Measurements from ENCODE around the gene ZNF69.
"Not testable (repeated sequence)": the region's sequence is repeated elsewhere in the genome, so short reads cannot be mapped to it uniquely, and the experiment has no call there.

ZNF69 gene

DNA sequence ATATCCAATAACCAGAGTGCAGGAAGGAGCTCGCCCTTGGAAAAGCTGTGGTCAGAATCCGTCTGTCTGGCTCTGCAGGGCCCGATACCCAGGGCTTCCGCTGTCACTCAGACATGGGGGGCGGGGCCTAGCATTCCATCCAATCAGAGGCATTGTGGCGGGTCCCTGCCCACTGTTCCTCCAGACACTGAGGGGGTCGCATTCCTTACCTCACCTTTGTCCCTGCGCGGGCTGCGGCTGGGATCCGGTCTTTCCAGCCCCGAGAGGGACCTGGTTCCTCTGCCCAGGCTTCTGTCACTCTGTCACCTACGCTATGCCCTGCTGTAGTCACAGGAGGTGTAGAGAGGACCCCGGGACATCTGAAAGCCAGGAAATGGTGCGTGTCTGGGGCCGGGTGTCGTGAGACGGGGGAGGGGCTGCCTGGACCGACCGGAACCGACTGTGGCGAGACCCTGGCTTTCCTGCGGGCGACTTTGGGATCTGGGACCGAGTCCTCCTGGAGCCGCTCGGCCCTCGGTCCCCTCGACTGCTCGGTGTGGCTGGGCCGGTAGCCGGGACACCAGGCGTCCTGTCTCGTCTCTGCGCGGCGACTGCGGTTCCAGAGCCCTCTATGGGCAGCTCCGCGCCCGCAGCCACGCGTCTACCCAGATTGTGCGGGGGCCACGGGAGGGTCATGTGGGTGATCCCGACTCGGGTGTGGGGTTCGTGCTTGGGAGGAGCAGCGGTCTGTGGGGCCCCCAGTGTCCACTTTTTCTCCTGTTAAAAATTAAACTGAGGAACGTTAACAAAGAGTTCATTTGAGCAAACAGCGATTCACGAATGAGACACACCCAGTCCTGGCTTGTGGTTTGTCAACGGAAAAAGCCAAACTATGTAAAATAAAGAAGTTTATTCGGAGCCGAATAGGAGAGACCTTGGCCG, at the start of gene ZNF69:
ZNF69 (plus strand) TSS at position 172 of the 921 bp plus-strand sequence; CDS start at position 314, 142 bp downstream.
- no peak for DNase-seq (ENCODE audit: low read depth, low spot score)

GRCh38 chr19:11843722-11844121, 43.9 kb upstream of the ZNF69 start:
- DNase-seq (ENCODE audit: low read depth, low spot score) = no peak

DNA sequence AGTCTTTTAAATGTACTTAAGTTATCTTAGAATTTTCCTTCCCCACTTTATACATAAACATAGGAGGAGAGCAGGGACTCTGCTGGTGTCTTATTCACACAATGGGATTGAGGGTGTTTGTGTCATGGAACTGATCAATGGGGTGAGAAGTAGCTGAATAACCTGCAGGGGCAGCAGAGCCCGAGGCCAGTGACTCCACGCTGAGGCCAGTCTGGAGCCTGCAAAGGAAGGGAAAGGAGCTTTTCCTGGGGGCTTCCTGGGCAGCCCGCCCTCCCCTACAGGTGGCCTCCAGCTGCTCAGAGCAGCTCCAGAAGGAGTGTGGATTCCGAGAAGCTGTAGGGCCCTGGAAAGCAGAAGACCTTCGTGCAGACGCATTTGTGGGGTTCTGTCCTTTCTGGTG, 40.0 kb upstream of the ZNF69 start:
- DNase-seq (ENCODE audit: low read depth, low spot score) = not testable (repeated sequence)

GRCh38 chr19:11848200-11848593, 39.4 kb upstream of the ZNF69 start:
- DNase-seq (ENCODE audit: low read depth, low spot score) = no peak

- no peak for DNase-seq (ENCODE audit: low read depth, low spot score)
These were observed 38.8 kb upstream of the ZNF69 start, which contains the start of gene ZNF439 for GRCh38 chr19:11848594-11849469. Gene ZNF439 (plus strand): TSS chr19:11848726. CDS start chr19:11848868, 142 bp downstream.

- DNase-seq (ENCODE audit: low read depth, low spot score) = not testable (repeated sequence)
These were observed 37.3 kb upstream of the ZNF69 start for GRCh38 chr19:11850289-11850688.

GRCh38 chr19:11853358-11853757, 34.2 kb upstream of the ZNF69 start:
- no peak for DNase-seq (ENCODE audit: low read depth, low spot score)

GRCh38 chr19:11856596-11857250, 30.9 kb upstream of the ZNF69 start:
- no peak for DNase-seq (ENCODE audit: low read depth, low spot score)

GRCh38 chr19:11860721-11861120, 26.9 kb upstream of the ZNF69 start:
- no peak for DNase-seq (ENCODE audit: low read depth, low spot score)

GRCh38 chr19:11861301-11861700, 26.3 kb upstream of the ZNF69 start:
- no peak for DNase-seq (ENCODE audit: low read depth, low spot score)

DNA sequence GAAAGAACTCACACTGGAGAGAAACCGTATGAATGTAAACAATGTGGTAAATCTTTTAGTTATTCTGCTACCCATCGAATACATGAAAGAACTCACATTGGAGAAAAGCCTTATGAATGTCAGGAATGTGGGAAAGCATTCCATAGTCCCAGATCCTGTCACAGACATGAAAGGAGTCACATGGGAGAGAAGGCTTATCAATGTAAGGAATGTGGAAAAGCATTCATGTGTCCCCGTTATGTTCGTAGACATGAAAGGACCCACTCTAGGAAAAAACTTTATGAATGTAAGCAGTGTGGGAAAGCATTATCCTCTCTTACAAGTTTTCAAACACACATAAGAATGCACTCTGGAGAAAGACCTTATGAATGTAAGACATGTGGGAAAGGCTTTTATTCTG, 19.8 kb upstream of the ZNF69 start:
- not testable (repeated sequence) for DNase-seq (ENCODE audit: low read depth, low spot score)

- no peak for DNase-seq (ENCODE audit: low read depth, low spot score)
These were observed 19.4 kb upstream of the ZNF69 start for GRCh38 chr19:11868188-11868587.

DNA sequence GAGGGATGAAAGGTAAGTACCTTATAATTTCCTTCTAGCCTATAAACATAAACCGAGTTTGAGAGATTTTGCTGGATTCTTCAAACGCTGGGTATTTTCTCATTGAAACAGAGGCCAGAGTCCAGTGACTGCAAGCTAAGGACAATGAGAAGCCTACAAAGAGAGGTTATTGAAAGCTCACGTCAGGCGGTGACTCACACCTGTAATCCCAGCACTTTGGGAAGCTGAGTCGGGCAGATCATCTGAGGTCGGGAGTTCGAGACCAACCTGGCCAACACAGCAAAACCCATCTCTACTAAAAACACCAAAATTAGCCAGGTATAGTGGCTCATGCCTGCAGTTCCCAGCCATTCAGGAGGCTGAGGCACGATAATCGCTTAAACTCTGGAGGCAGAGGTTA, 15.0 kb upstream of the ZNF69 start:
- DNase-seq (ENCODE audit: low read depth, low spot score) = no peak

- no peak for DNase-seq (ENCODE audit: low read depth, low spot score)
These were observed 13.8 kb upstream of the ZNF69 start for GRCh38 chr19:11873762-11874161.

- DNase-seq (ENCODE audit: low read depth, low spot score) = not testable (repeated sequence)
These were observed 7.8 kb upstream of the ZNF69 start for GRCh38 chr19:11879687-11880266.

DNA sequence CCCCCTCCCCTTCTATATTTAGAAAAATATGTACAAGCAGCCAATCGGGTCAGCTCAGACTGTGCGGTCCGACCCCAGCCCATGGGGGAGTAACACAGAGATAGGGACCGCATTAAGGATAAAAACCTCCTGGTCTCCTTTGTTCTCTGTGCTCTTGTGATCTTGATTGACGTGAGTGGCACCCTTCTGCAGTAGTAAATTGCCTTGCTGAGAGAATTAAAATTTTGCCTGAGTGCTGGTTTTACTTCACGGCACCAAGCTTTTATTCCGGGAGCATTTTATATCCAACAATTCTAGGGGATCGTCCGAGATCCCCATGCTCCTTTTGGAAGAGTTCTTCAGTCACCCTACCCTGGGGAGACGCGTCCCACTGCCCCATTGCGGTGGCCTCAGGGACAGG, 7.0 kb upstream of the ZNF69 start:
- no peak for DNase-seq (ENCODE audit: low read depth, low spot score)

DNA sequence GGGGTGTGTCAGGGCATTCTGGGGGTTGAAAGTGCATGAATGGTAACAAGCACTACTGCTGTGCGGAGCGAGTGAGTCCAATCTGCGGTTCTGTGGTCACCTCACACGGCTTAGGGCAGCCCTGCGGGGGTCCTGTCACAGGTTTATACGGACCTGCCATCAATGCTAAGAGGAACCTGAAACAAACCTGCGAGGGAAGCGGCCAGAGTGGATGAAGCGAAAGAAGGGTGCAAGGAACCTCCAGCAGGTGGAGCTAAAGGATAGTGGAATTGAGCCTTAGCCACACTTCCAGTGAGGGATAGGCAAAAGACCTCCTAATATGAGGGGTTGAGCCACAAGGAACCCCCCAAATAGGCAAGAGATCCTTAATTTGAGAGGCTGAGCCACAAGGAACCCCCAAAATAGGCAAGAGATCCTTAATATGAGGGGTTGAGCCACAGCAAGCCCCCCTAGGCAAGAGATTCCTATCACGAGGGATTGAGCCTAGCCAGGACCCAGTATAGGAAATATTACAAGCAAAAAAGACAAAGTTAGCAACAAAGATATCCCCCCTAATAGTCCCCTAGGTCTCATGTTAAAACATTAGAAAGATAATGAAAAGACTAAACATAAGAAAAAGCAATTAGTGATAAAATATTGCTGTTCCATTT, 6.3 kb upstream of the ZNF69 start:
- DNase-seq (ENCODE audit: low read depth, low spot score) = no peak

DNA sequence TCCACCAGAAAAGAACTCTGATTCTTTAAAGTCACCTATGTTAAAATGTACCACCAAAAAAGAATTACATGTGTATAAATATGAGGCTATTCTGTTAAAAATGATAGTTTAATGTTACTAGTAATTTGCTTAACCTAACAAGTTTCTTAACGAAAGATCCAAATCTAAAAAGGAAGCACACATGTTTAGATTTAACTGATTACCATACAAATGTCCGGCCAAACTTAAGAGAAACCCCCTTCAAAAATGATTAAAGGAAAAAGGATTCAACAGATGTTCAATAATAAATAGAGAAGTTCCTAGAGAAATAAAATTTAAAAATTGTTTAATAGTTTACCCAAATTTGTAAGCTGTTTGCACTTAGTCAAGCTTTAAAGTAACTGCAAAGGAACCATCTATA, 5.0 kb upstream of the ZNF69 start:
- no peak for DNase-seq (ENCODE audit: low read depth, low spot score)

GRCh38 chr19:11887234-11887610, 360 bp upstream of the ZNF69 start:
- DNase-seq (ENCODE audit: low read depth, low spot score) = no peak

DNA sequence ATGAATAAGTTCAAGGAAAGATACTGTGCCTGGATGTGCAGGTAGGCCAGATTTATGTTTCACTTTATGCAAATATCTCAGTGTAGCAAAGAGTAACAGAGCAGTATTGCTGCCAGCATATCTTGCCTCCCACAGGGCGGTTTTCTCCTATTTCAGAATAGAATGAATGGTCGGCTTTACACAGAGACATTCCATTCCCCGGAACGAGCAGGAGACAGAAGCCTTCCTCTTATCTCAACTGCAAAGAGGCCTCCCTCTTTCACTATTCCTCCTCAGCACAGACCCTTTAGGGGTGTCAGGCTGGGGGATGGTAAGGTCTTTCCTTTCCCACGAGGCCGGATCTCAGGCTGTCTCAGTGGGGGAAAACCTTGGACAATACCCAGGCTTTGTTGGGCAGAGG, 2.3 kb downstream of the ZNF69 start:
- not testable (repeated sequence) for DNase-seq (ENCODE audit: low read depth, low spot score)

DNA sequence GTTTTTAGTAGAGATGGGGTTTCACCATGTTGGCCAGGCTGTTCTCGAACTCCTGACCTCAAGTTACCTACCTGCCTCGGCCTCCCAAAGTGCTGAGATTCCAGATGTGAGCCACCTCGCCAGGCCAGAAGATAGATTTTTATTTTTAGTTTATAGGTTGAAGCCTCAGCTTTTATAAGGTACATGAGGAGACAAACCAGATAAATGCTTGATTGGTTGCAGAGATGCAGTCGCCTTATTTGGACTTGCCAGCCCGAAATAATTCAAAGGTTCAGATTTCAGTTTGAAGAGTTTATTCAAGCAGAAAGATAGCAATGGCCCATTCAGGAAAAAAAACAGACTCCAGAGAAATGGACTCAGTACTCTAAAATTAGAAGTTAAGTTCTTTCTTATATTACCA, 3.1 kb downstream of the ZNF69 start:
- no peak for DNase-seq (ENCODE audit: low read depth, low spot score)
